ENCODE data around the gene ACACB.

ACACB gene

GRCh38 chr12:109277255-109277898, 161.0 kb downstream of the ACACB start:
- Histone ChIP-seq H3K4me1 (no peaks in the 10 kb centered on the region), H3K27ac (no peak overlapping the region), H3K36me3 (no peaks in the 10 kb centered on the region), H3K27me3 (peaks cover 0 to 7% of the 10 kb centered on the region in 2 donors), H3K9me3 (no peaks in the 10 kb centered on the region), H3K4me3 (no peak overlapping the region)
- DNase-seq = no peak
- intact Hi-C loops (cut with DNase I; ENCODE audit: low total_unique reads) = no loop called here
- no peak for TF ChIP-seq CTCF (IDR thresholded peaks at IDR 0.05)

- Histone ChIP-seq H3K4me1 (no peaks in the 10 kb centered on the region), H3K4me3 (no peak overlapping the region), H3K9me3 (no peaks in the 10 kb centered on the region), H3K27me3 (peaks cover 0 to 7% of the 10 kb centered on the region in 2 donors), H3K27ac (no peak overlapping the region), H3K36me3 (no peaks in the 10 kb centered on the region)
- TF ChIP-seq CTCF (IDR thresholded peaks at IDR 0.05) = no peak
- intact Hi-C loops (cut with DNase I; ENCODE audit: low total_unique reads) = no loop called here
- DNase-seq = no peak
Measured at GRCh38 chr12:109277899-109278762, 161.7 kb downstream of the ACACB start.

- TF ChIP-seq CTCF (IDR thresholded peaks at IDR 0.05) = no peak
- H3K4me1 ChIP-seq = no peaks in the 10 kb centered on the region
- intact Hi-C loops (cut with DNase I; ENCODE audit: low total_unique reads) = no loop called here
- no peaks in the 10 kb centered on the region for H3K9me3 ChIP-seq
- peaks cover 0 to 7% of the 10 kb centered on the region in 2 donors for H3K27me3 ChIP-seq
- H3K4me3 ChIP-seq = no peak overlapping the region
- H3K36me3 ChIP-seq = no peaks in the 10 kb centered on the region
- H3K27ac ChIP-seq = no peak overlapping the region
- DNase-seq = no peak
Measured at GRCh38 chr12:109278912-109279311, 162.5 kb downstream of the ACACB start.

DNA sequence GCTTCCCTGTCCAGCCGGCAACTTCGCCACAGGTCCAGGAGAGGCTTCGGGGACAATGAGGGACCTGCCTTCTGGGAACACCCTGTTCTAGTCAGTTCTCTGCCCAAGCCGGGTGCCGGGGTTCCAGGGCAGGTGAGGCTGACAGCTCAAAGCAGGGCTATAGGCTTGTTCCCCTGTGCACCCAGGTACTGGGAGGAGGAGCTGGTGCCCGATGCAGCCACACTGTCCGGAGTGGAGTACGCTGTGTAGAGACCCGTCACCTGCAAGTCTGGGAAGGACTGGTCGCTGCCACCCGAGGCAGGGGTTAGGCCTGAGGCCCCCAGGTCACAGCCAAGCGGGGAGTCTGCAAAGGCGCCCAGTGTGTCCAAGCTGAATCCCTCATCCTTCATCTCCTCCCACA, 163.1 kb downstream of the ACACB start:
- no peak for DNase-seq
- no peak for TF ChIP-seq CTCF (IDR thresholded peaks at IDR 0.05)
- Histone ChIP-seq H3K9me3 (no peaks in the 10 kb centered on the region), H3K36me3 (no peaks in the 10 kb centered on the region), H3K4me3 (no peak overlapping the region), H3K27ac (no peak overlapping the region), H3K27me3 (peaks cover 0 to 7% of the 10 kb centered on the region in 2 donors), H3K4me1 (no peaks in the 10 kb centered on the region)
- intact Hi-C loops (cut with DNase I; ENCODE audit: low total_unique reads) = no loop called here

GRCh38 chr12:109281452-109281851, 165.1 kb downstream of the ACACB start:
- Histone ChIP-seq H3K27me3 (peaks cover 0 to 7% of the 10 kb centered on the region in 2 donors), H3K4me1 (no peaks in the 10 kb centered on the region), H3K4me3 (no peak overlapping the region), H3K27ac (no peak overlapping the region), H3K9me3 (no peaks in the 10 kb centered on the region), H3K36me3 (no peaks in the 10 kb centered on the region)
- intact Hi-C loops (cut with DNase I; ENCODE audit: low total_unique reads) = no loop called here
- no peak for TF ChIP-seq CTCF (IDR thresholded peaks at IDR 0.05)
- DNase-seq = no peak
